Spinal cord (tissue), 10 donors: ENCODE results near the gene LHX1. TPM values are rescaled to one million over a fixed set of nuclear protein-coding genes. Genes with fewer than 3 reads are reported as not detected.
A peak's percentile ranks its signal among the peaks of the same experiment; 100 is the strongest.

Experiments
- DNase-seq, 6 donors: peaks; one replicate each; pipeline versions ENCODE4 v3.0.0 to v3.0.0-alpha.2; 2013 to 2015; ENCODE audit warnings: low spot score in 6 of 6, low read depth in 4 of 6
- H3K27ac ChIP-seq: one replicate; pipeline ENCODE4 v1.5.1; 2013; ENCODE audit warnings: low read depth, low read length, control low read depth
- H3K27me3 ChIP-seq: one replicate; pipeline ENCODE4 v1.6.1; 2013; ENCODE audit warnings: low read length; ENCODE audit not compliant: control insufficient read depth, insufficient read depth
- H3K36me3 ChIP-seq: one replicate; pipeline ENCODE4 v1.6.1; 2013; ENCODE audit warnings: low read length; ENCODE audit not compliant: control insufficient read depth, insufficient read depth
- H3K4me1 ChIP-seq: one replicate; pipeline ENCODE4 v1.6.1; 2013; ENCODE audit warnings: low read length; ENCODE audit not compliant: control insufficient read depth, insufficient read depth
- H3K4me3 ChIP-seq: one replicate; pipeline ENCODE4 v1.5.1; 2013; ENCODE audit warnings: low read depth, low read length, control low read depth
- H3K9me3 ChIP-seq: one replicate; pipeline ENCODE4 v1.6.1; 2013; ENCODE audit warnings: low read length; ENCODE audit not compliant: control insufficient read depth, insufficient read depth
- WGBS: methylation state at CpG from one replicate; pipeline ENCODE4 v1.1.5; 2013; ENCODE audit warnings: missing lambda C conversion rate; ENCODE audit not compliant: insufficient coverage; 5-methylcytosine and 5-hydroxymethylcytosine counted together
- polyA plus RNA-seq, 2 donors: library from polyadenylated mRNA; unstranded; fragments of 120-200 nt; gene quantifications; one replicate each; pipeline ENCODE4 v1.2.1, GENCODE V29; 2013; ENCODE audit not compliant: insufficient read length in 2 of 2
- total RNA-seq, 2 donors: library from RNA; depleted of rRNA in 1 of 2; stranded (reverse); fragments of 120-200 nt in 1 of 2; fragments of >200 nt in 1 of 2; gene quantifications; one replicate each; pipeline versions ENCODE4 v1.2.3 to v1.2.4, GENCODE V29; 2013 to 2014
- donor health status: healthy.

LHX1 gene
- total and polyA plus RNA-seq, 4 donors: 2.9 to 31.2 (median 17.5) TPM

GRCh38 chr17:36942631-36943125, 5.4 kb downstream of the LHX1 start:
- Histone ChIP-seq H3K4me3 (no peak overlapping the region), H3K36me3 (peaks cover 13% of the 10 kb centered on the region), H3K9me3 (no peaks in the 10 kb centered on the region), H3K4me1 (peaks cover 50% of the 10 kb centered on the region), H3K27me3 (peaks cover 100% of the 10 kb centered on the region), H3K27ac (no peak overlapping the region)
- no peak for DNase-seq
- 1% methylated on average over 53 of the region's 59 CpGs for WGBS

GRCh38 chr17:36943250-36944191, 6.2 kb downstream of the LHX1 start:
- Histone ChIP-seq H3K27ac (no peak overlapping the region), H3K4me3 (no peak overlapping the region), H3K27me3 (peaks cover 95% of the 10 kb centered on the region), H3K36me3 (peaks cover 13% of the 10 kb centered on the region), H3K9me3 (no peaks in the 10 kb centered on the region), H3K4me1 (peaks cover 46% of the 10 kb centered on the region)
- peak in 2 of 6 donors; percentile 63 to 70 for DNase-seq
- whole genome bisulfite sequencing: 7% methylated on average over 32 of the region's 44 CpGs

- Histone ChIP-seq H3K27ac (no peak overlapping the region), H3K4me3 (no peak overlapping the region), H3K4me1 (peaks cover 37% of the 10 kb centered on the region), H3K36me3 (peaks cover 13% of the 10 kb centered on the region), H3K9me3 (no peaks in the 10 kb centered on the region), H3K27me3 (peaks cover 85% of the 10 kb centered on the region)
- DNase-seq: peak in 2 of 6 donors; percentile 16 to 64
- no CpG with 5 or more reads among the region's 1 CpG for WGBS
These were observed 7.3 kb downstream of the LHX1 start for GRCh38 chr17:36944553-36944952.

- Histone ChIP-seq H3K27me3 (peaks cover 79% of the 10 kb centered on the region), H3K4me1 (peaks cover 35% of the 10 kb centered on the region), H3K4me3 (no peak overlapping the region), H3K9me3 (no peaks in the 10 kb centered on the region), H3K36me3 (peaks cover 13% of the 10 kb centered on the region), H3K27ac (no peak overlapping the region)
- DNase-seq: no peak
- no CpG with 5 or more reads among the region's 1 CpG for WGBS
These were observed 7.9 kb downstream of the LHX1 start for GRCh38 chr17:36945140-36945539.

GRCh38 chr17:36945959-36946725, 8.9 kb downstream of the LHX1 start:
- no peak overlapping the region for H3K4me3 ChIP-seq
- 3% methylated on average over 30 of the region's 30 CpGs for WGBS
- DNase-seq: peak in 1 of 6 donors; percentile 7
- H3K36me3 ChIP-seq: peaks cover 8% of the 10 kb centered on the region
- H3K9me3 ChIP-seq: no peaks in the 10 kb centered on the region
- H3K4me1 ChIP-seq: peaks cover 33% of the 10 kb centered on the region
- H3K27me3 ChIP-seq: peaks cover 69% of the 10 kb centered on the region
- no peak overlapping the region for H3K27ac ChIP-seq

GRCh38 chr17:36946726-36947091, 9.4 kb downstream of the LHX1 start:
- no peaks in the 10 kb centered on the region for H3K9me3 ChIP-seq
- H3K4me1 ChIP-seq: peaks cover 33% of the 10 kb centered on the region
- peaks cover 63% of the 10 kb centered on the region for H3K27me3 ChIP-seq
- WGBS: 21% methylated on average over 2 of the region's 2 CpGs
- H3K36me3 ChIP-seq: peaks cover 8% of the 10 kb centered on the region
- no peak for DNase-seq
- no peak overlapping the region for H3K27ac ChIP-seq
- H3K4me3 ChIP-seq: no peak overlapping the region

- H3K4me3 ChIP-seq: peak overlapping the region; percentile 91
- peaks cover 5% of the 10 kb centered on the region for H3K36me3 ChIP-seq
- peaks cover 20% of the 10 kb centered on the region for H3K4me1 ChIP-seq
- H3K9me3 ChIP-seq: no peaks in the 10 kb centered on the region
- DNase-seq: peak in 2 of 6 donors; percentile 32 to 76
- 0% methylated on average over 21 of the region's 26 CpGs for WGBS
- H3K27ac ChIP-seq: peak overlapping the region; percentile 93
- H3K27me3 ChIP-seq: peaks cover 49% of the 10 kb centered on the region
These were observed 10.8 kb downstream of the LHX1 start for GRCh38 chr17:36947922-36948716.

GRCh38 chr17:36948717-36949460, 11.6 kb downstream of the LHX1 start, which contains the start of gene AATF:
TSS of gene AATF (plus strand) at chr17:36948954. CDS start at chr17:36949126, 172 bp downstream.
- under 1% methylated on average over 90 of the region's 90 CpGs for WGBS
- DNase-seq: peak; percentile 94 to 99 (median 96)
- H3K27ac ChIP-seq: peak within 1 kb of the TSS; percentile 93
- H3K27me3 ChIP-seq: peaks cover 41% of the 10 kb centered on the region
- H3K4me1 ChIP-seq: peaks cover 16% of the 10 kb centered on the region
- H3K9me3 ChIP-seq: no peaks in the 10 kb centered on the region
- peaks cover 8% of the 10 kb centered on the region for H3K36me3 ChIP-seq
- H3K4me3 ChIP-seq: peak within 1 kb of the TSS; percentile 91
